Measurements from ENCODE around the gene PKN1. TPM values are rescaled to one million over a fixed set of nuclear protein-coding genes. Genes with fewer than 3 reads are reported as not detected.
"Not testable (repeated sequence)": the region's sequence is repeated elsewhere in the genome, so short reads cannot be mapped to it uniquely, and the experiment has no call there.

PKN1 gene
- total RNA-seq, 4 donors from 2014 or later = 73.9 to 150 (median 118) TPM

DNA sequence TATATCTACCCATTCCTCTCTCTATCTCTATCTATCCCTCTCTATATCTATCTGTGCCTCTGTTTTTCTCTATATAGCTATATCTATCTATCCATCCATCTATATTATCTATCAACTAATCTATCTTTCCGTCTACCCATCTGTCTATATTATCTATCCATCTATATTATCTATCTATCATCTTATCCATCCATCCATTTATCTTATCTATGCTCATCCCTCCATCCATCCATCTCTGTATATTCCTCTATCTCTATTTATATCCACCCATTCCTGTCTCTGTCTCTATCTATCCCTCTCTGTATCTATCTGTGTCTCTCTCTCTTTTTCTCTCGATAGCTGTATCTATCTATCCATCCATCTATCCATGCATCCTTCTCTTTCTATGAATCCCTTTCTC lies 27.8 kb downstream of the PKN1 start:
- Histone ChIP-seq H3K36me3 (peaks cover 0 to 89% (median 18%) of the 10 kb centered on the region in 3 donors), H3K27ac (no peak overlapping the region), H3K9me3 (no peaks in the 10 kb centered on the region), H3K4me3 (no peak overlapping the region), H3K4me1 (no peaks in the 10 kb centered on the region), H3K27me3 (no peaks in the 10 kb centered on the region)
- no peak for DNase-seq (ENCODE audit: low spot score in 2 of 2)
- TF ChIP-seq EP300 (IDR thresholded peaks at IDR 0.05) (no peak), POLR2A (IDR thresholded peaks at IDR 0.05) (no peak)
- TF ChIP-seq, protein P1, sequence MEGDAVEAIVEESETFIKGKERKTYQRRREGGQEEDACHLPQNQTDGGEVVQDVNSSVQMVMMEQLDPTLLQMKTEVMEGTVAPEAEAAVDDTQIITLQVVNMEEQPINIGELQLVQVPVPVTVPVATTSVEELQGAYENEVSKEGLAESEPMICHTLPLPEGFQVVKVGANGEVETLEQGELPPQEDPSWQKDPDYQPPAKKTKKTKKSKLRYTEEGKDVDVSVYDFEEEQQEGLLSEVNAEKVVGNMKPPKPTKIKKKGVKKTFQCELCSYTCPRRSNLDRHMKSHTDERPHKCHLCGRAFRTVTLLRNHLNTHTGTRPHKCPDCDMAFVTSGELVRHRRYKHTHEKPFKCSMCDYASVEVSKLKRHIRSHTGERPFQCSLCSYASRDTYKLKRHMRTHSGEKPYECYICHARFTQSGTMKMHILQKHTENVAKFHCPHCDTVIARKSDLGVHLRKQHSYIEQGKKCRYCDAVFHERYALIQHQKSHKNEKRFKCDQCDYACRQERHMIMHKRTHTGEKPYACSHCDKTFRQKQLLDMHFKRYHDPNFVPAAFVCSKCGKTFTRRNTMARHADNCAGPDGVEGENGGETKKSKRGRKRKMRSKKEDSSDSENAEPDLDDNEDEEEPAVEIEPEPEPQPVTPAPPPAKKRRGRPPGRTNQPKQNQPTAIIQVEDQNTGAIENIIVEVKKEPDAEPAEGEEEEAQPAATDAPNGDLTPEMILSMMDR (IDR thresholded peaks at IDR 0.05) = no peak
- WGBS, 2 donors = 90 to 95% methylated on average over 2 of the region's 2 CpGs

- 90 to 92% methylated on average over 7 of the region's 7 CpGs for WGBS, 2 donors
- H3K36me3 ChIP-seq = peaks cover 0 to 95% (median 20%) of the 10 kb centered on the region in 3 donors
- not testable (repeated sequence) for H3K4me1 ChIP-seq; H3K9me3 ChIP-seq; DNase-seq (ENCODE audit: low spot score in 2 of 2); H3K27me3 ChIP-seq; H3K27ac ChIP-seq; H3K4me3 ChIP-seq
Measured at GRCh38 chr19:14462401-14462800, 29.3 kb downstream of the PKN1 start.

DNA sequence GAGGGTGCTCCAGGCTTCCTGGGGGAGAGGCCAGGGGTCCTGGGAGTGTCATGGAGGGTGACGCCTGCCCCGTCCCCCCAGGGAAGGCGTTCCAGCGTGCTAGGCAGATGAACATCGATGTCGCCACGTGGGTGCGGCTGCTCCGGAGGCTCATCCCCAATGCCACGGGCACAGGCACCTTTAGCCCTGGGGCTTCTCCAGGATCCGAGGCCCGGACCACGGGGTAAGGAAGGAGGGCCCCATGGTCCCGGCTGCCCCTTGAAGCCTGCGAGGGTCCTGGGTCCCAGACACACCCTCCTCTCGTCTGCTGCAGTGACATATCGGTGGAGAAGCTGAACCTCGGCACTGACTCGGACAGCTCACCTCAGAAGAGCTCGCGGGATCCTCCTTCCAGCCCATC lies 30.6 kb downstream of the PKN1 start:
- Histone ChIP-seq H3K4me3 (no peak overlapping the region), H3K9me3 (no peaks in the 10 kb centered on the region), H3K27me3 (no peaks in the 10 kb centered on the region), H3K4me1 (no peaks in the 10 kb centered on the region), H3K36me3 (peaks cover 0 to 98% (median 24%) of the 10 kb centered on the region in 3 donors), H3K27ac (no peak overlapping the region)
- WGBS, 2 donors = 94 to 95% methylated on average over 16 to 17 of the region's 21 CpGs
- DNase-seq (ENCODE audit: low spot score in 2 of 2) = no peak
- no peak for TF ChIP-seq EP300 (IDR thresholded peaks at IDR 0.05)
- TF ChIP-seq, protein P1 (IDR thresholded peaks at IDR 0.05) = no peak
- TF ChIP-seq POLR2A (IDR thresholded peaks at IDR 0.05) = no peak

DNA sequence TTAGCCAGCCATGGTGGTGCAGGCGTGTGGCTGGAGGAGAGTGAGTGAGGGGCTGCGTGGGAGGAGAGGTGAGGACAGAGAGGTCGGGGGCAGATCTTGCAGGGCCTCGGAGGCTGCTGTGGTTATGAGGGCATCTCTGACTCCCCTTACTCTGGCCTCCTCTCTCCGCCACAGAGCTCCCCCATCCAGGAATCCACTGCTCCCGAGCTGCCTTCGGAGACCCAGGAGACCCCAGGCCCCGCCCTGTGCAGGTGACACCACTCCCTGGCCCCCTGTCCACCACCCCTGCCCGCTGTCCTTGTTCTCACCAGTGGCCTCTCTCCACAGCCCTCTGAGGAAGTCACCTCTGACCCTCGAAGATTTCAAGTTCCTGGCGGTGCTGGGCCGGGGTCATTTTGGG lies 34.3 kb downstream of the PKN1 start:
- TF ChIP-seq, protein P1 (IDR thresholded peaks at IDR 0.05) = no peak
- TF ChIP-seq POLR2A (IDR thresholded peaks at IDR 0.05) (no peak), EP300 (IDR thresholded peaks at IDR 0.05) (no peak)
- H3K36me3 ChIP-seq = peaks cover 5 to 93% (median 24%) of the 10 kb centered on the region in 3 donors

GRCh38 chr19:14467816-14468215 lies 34.7 kb downstream of the PKN1 start:
- DNase-seq (ENCODE audit: low spot score in 2 of 2) = no peak
- 64 to 74% methylated on average over 6 to 9 of the region's 9 CpGs for WGBS, 2 donors
- no peak overlapping the region for H3K4me3 ChIP-seq
- no peaks in the 10 kb centered on the region for H3K9me3 ChIP-seq
- H3K36me3 ChIP-seq = peaks cover 5 to 89% (median 24%) of the 10 kb centered on the region in 3 donors
- H3K27me3 ChIP-seq = peaks cover 0 to 6% of the 10 kb centered on the region in 2 donors
- H3K4me1 ChIP-seq = peaks cover 0 to 14% (median 8%) of the 10 kb centered on the region in 4 donors
- TF ChIP-seq EP300 (IDR thresholded peaks at IDR 0.05) = no peak
- no peak for TF ChIP-seq POLR2A (IDR thresholded peaks at IDR 0.05)
- TF ChIP-seq, protein P1 (IDR thresholded peaks at IDR 0.05) = no peak
- H3K27ac ChIP-seq = no peak overlapping the region

More for the DNA sequence above, 34.3 kb downstream of the PKN1 start:
- Histone ChIP-seq H3K27me3 (peaks cover 0 to 2% of the 10 kb centered on the region in 2 donors), H3K9me3 (no peaks in the 10 kb centered on the region), H3K4me3 (no peak overlapping the region), H3K4me1 (peaks cover 0 to 10% (median 5%) of the 10 kb centered on the region in 4 donors), H3K27ac (no peak overlapping the region)
- WGBS, 2 donors = 82 to 83% methylated on average over 12 of the region's 12 CpGs
- no peak for DNase-seq (ENCODE audit: low spot score in 2 of 2)

Measured in tibial nerve (tissue), 4 donors.